LNCAP (cell line): ENCODE measurements around the gene RBKS.

ENCODE experiments used
- CTCF ChIP-seq: fragments of 450-650 bp; IDR thresholded peaks from 2 replicates; pipeline ENCODE4 v1.5.1; 2017; ENCODE audit warnings: mild to moderate bottlenecking

Gene RBKS

GRCh38 chr2:27890146-27890923 is at the start of gene RBKS, which contains the start of gene BABAM2:
RBKS (minus strand) TSS chr2:27890387; CDS start chr2:27890345, 42 bp downstream.
BABAM2 (plus strand) TSS chr2:27890729; CDS start chr2:27894557, 3,828 bp downstream.
- TF ChIP-seq CTCF = no peak

GRCh38 chr2:27935026-27935425 is 44.8 kb upstream of the RBKS start:
- TF ChIP-seq CTCF = no peak

- TF ChIP-seq CTCF = no peak
Observed at GRCh38 chr2:27932396-27932795, 42.2 kb upstream of the RBKS start.

- TF ChIP-seq CTCF = no peak
Observed at GRCh38 chr2:27931361-27931950, 41.3 kb upstream of the RBKS start.

- TF ChIP-seq CTCF = no peak
Observed at GRCh38 chr2:27929916-27930486, 39.8 kb upstream of the RBKS start.

- no peak for TF ChIP-seq CTCF
Observed at GRCh38 chr2:27925766-27926472, 35.7 kb upstream of the RBKS start.

- no peak for TF ChIP-seq CTCF
Observed at GRCh38 chr2:27922842-27923241, 32.7 kb upstream of the RBKS start.
